Neural cell (in vitro differentiated cells): Measurements from ENCODE around the gene CHPF2. TPM values are rescaled to one million over a fixed set of nuclear protein-coding genes. Genes with fewer than 3 reads are reported as not detected.

ENCODE experiments used
- H2AFZ ChIP-seq: fragments of 200-600, 300-800 bp; sonication (generic), shearing (Covaris generic); 2 replicates; pipeline ENCODE4 v1.6.0; 2014; ENCODE audit warnings: low read depth, mild to moderate bottlenecking, antibody characterized with exemption, low read length, moderate library complexity
- H3F3A ChIP-seq: fragments of 200-600 bp; shearing (Covaris generic); 2 replicates; pipeline ENCODE4 v1.6.1; 2016; ENCODE audit warnings: mild to moderate bottlenecking, moderate library complexity, mixed read lengths, antibody characterized with exemption, low read length; ENCODE audit not compliant: insufficient read depth, poor library complexity, severe bottlenecking
- H3K27ac ChIP-seq: fragments of 200-600, 300-800 bp; sonication (generic), shearing (Covaris generic); 2 replicates; pipeline ENCODE4 v1.5.1; 2014; ENCODE audit warnings: mild to moderate bottlenecking, low read length, moderate library complexity
- H3K27me3 ChIP-seq: fragments of 300-800, 200-600 bp; sonication (generic), shearing (Covaris generic); 2 replicates; pipeline ENCODE4 v1.6.0; 2014; ENCODE audit warnings: mild to moderate bottlenecking, low read depth, low read length, moderate library complexity; ENCODE audit not compliant: insufficient read depth
- H3K36me3 ChIP-seq: fragments of 300-800, 200-600 bp; sonication (generic), shearing (Covaris generic); 2 replicates; pipeline ENCODE4 v1.5.1; 2014; ENCODE audit warnings: mild to moderate bottlenecking, antibody characterized with exemption, low read length, moderate library complexity; ENCODE audit not compliant: insufficient read depth
- H3K4me2 ChIP-seq: fragments of 300-800, 200-600 bp; sonication (generic), shearing (Covaris generic); 2 replicates; pipeline ENCODE4 v1.6.0; 2014; ENCODE audit warnings: mild to moderate bottlenecking, low read length
- H3K4me3 ChIP-seq: fragments of 300-800, 200-600 bp; sonication (generic), shearing (Covaris generic); 2 replicates; pipeline ENCODE4 v1.5.1; 2014; ENCODE audit warnings: mild to moderate bottlenecking, low read length, moderate library complexity
- H3K79me2 ChIP-seq: fragments of 200-600 bp; shearing (Covaris generic); replicated peaks from 2 replicates; pipeline ENCODE4 v1.6.0; 2014; ENCODE audit warnings: mild to moderate bottlenecking, low read length, moderate library complexity; ENCODE audit not compliant: insufficient read depth
- H3K9ac ChIP-seq: fragments of 300-800, 200-600 bp; sonication (generic), shearing (Covaris generic); 2 replicates; pipeline ENCODE4 v1.6.1; 2016; ENCODE audit warnings: mild to moderate bottlenecking, low read length, mixed read lengths
- H3K9me2 ChIP-seq: fragments of 200-600 bp; shearing (Covaris generic); 2 replicates; pipeline ENCODE4 v1.6.1; 2016; ENCODE audit warnings: mild to moderate bottlenecking, low read length, mixed read lengths; ENCODE audit not compliant: insufficient read depth
- H3K9me3 ChIP-seq: fragments of 200-600, 300-800 bp; sonication (generic), shearing (Covaris generic); 2 replicates; pipeline ENCODE4 v1.6.1; 2016; ENCODE audit warnings: mild to moderate bottlenecking, mixed run types, low read length, moderate library complexity, mixed read lengths
- H4K20me1 ChIP-seq: fragments of 200-600 bp; shearing (Covaris generic); 2 replicates; pipeline ENCODE4 v1.6.1; 2016; ENCODE audit warnings: mild to moderate bottlenecking, mixed run types; ENCODE audit not compliant: insufficient read depth
- CTCF ChIP-seq: fragments of 450-650 bp; IDR thresholded peaks from 2 replicates; pipeline ENCODE4 v1.5.1; 2014; ENCODE audit warnings: antibody characterized with exemption, mild to moderate bottlenecking, moderate library complexity; ENCODE audit not compliant: poor library complexity, severe bottlenecking
- EP300 ChIP-seq: fragments of 450-650 bp; conservative IDR thresholded peaks from 2 replicates; pipeline ENCODE4 v1.6.1; 2014; ENCODE audit warnings: antibody characterized with exemption, mild to moderate bottlenecking, moderate library complexity; ENCODE audit not compliant: poor library complexity, severe bottlenecking
- EZH2 ChIP-seq: fragments of 200-600, 300-800 bp; shearing (Covaris generic), sonication (generic); IDR thresholded peaks from 2 replicates; pipeline ENCODE4 v1.6.1; 2014; ENCODE audit warnings: antibody characterized with exemption, low read length, borderline replicate concordance, mild to moderate bottlenecking; ENCODE audit not compliant: insufficient read depth, poor library complexity, severe bottlenecking
- MXI1 ChIP-seq: fragments of 450-650 bp; conservative IDR thresholded peaks from 2 replicates; pipeline ENCODE4 v1.6.1; 2014; ENCODE audit warnings: antibody characterized with exemption, mild to moderate bottlenecking; ENCODE audit not compliant: poor library complexity, severe bottlenecking
- POLR2AphosphoS5 ChIP-seq: IDR thresholded peaks from 2 replicates; pipeline ENCODE4 v1.6.1; 2012
- RAD21 ChIP-seq: fragments of 450-650 bp; conservative IDR thresholded peaks from 2 replicates; pipeline ENCODE4 v1.6.1; 2014; ENCODE audit warnings: antibody characterized with exemption, mild to moderate bottlenecking, moderate library complexity
- SMC3 ChIP-seq: fragments of 450-650 bp; conservative IDR thresholded peaks from 2 replicates; pipeline ENCODE4 v1.6.1; 2014; ENCODE audit warnings: antibody characterized with exemption, mild to moderate bottlenecking, moderate library complexity; ENCODE audit not compliant: poor library complexity
- TAF1 ChIP-seq: IDR thresholded peaks from 2 replicates; pipeline ENCODE4 v1.6.1; 2012; ENCODE audit warnings: low read depth
- polyA plus RNA-seq: library from polyadenylated mRNA; depleted of rRNA; stranded (reverse); fragments of >200 nt; gene quantifications from 2 replicates; pipeline ENCODE4 v1.2.3, GENCODE V29; 2014
- TF ChIP-seq, protein P1 (sequence below): IDR thresholded peaks from 2 replicates; pipeline ENCODE4 v1.6.1; 2012; ENCODE audit warnings: borderline replicate concordance

The CHPF2 gene
- polyA plus RNA-seq, 1 donor from 2014 or later: 22.5 TPM

- TF ChIP-seq, protein P1, sequence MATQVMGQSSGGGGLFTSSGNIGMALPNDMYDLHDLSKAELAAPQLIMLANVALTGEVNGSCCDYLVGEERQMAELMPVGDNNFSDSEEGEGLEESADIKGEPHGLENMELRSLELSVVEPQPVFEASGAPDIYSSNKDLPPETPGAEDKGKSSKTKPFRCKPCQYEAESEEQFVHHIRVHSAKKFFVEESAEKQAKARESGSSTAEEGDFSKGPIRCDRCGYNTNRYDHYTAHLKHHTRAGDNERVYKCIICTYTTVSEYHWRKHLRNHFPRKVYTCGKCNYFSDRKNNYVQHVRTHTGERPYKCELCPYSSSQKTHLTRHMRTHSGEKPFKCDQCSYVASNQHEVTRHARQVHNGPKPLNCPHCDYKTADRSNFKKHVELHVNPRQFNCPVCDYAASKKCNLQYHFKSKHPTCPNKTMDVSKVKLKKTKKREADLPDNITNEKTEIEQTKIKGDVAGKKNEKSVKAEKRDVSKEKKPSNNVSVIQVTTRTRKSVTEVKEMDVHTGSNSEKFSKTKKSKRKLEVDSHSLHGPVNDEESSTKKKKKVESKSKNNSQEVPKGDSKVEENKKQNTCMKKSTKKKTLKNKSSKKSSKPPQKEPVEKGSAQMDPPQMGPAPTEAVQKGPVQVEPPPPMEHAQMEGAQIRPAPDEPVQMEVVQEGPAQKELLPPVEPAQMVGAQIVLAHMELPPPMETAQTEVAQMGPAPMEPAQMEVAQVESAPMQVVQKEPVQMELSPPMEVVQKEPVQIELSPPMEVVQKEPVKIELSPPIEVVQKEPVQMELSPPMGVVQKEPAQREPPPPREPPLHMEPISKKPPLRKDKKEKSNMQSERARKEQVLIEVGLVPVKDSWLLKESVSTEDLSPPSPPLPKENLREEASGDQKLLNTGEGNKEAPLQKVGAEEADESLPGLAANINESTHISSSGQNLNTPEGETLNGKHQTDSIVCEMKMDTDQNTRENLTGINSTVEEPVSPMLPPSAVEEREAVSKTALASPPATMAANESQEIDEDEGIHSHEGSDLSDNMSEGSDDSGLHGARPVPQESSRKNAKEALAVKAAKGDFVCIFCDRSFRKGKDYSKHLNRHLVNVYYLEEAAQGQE: no peak
- TF ChIP-seq TAF1: no peak
- TF ChIP-seq SMC3: no peak
- no peak for TF ChIP-seq MXI1
- no peak for TF ChIP-seq CTCF
- no peak for TF ChIP-seq POLR2AphosphoS5
- no peak for TF ChIP-seq RAD21
- TF ChIP-seq EZH2: no peak
- no peak for TF ChIP-seq EP300
- H3K27me3 ChIP-seq: no peaks in the 10 kb centered on the region
- no peaks in the 10 kb centered on the region for H4K20me1 ChIP-seq
- H3K9me2 ChIP-seq: no peaks in the 10 kb centered on the region
- no peaks in the 10 kb centered on the region for H3F3A ChIP-seq
- H3K4me3 ChIP-seq: no peak overlapping the region
- no peak overlapping the region for H2AFZ ChIP-seq
- no peaks in the 10 kb centered on the region for H3K36me3 ChIP-seq
- H3K79me2 ChIP-seq: no peaks in the 10 kb centered on the region
- no peak overlapping the region for H3K27ac ChIP-seq
- no peak overlapping the region for H3K4me2 ChIP-seq
- H3K9ac ChIP-seq: no peak overlapping the region
- no peaks in the 10 kb centered on the region for H3K9me3 ChIP-seq
These were observed 27.8 kb upstream of the CHPF2 start for GRCh38 chr7:151204383-151205032.

- Histone ChIP-seq H3F3A (no peaks in the 10 kb centered on the region), H2AFZ (no peak overlapping the region), H3K27me3 (no peaks in the 10 kb centered on the region), H3K36me3 (no peaks in the 10 kb centered on the region), H3K9me2 (no peaks in the 10 kb centered on the region), H3K79me2 (no peaks in the 10 kb centered on the region), H3K9me3 (no peaks in the 10 kb centered on the region), H3K4me3 (no peak overlapping the region), H3K27ac (no peak overlapping the region), H3K9ac (no peak overlapping the region), H3K4me2 (no peak overlapping the region), H4K20me1 (no peaks in the 10 kb centered on the region)
- no peak for TF ChIP-seq EP300
These were observed 26.6 kb upstream of the CHPF2 start for GRCh38 chr7:151205730-151206129.
